Panc1 (cell line): ENCODE data around the gene SLC2A6.

ENCODE experiments used
- CTCF ChIP-seq: fragments of 450-650 bp; IDR thresholded peaks from 2 replicates; pipeline ENCODE4 v1.5.1; 2017; ENCODE audit warnings: mild to moderate bottlenecking
- POLR2AphosphoS5 ChIP-seq: IDR thresholded peaks from 2 replicates; pipeline ENCODE4 v1.6.1; 2012; ENCODE audit warnings: mild to moderate bottlenecking, low read depth, low read length, moderate library complexity
- REST ChIP-seq, 2 experiments: IDR thresholded peaks; 2 replicates each; pipeline ENCODE4 v1.6.1; 2011 to 2012; ENCODE audit warnings: low read depth in 2 of 2, control low read depth in 1 of 2, low read length in 1 of 2, mild to moderate bottlenecking in 1 of 2, moderate library complexity in 1 of 2; ENCODE audit not compliant: insufficient read depth in 1 of 2
- TCF7L2 ChIP-seq: IDR thresholded peaks from 2 replicates; pipeline ENCODE4 v1.6.1; 2011; ENCODE audit warnings: mild to moderate bottlenecking, low read depth, low read length, inconsistent platforms

GRCh38 chr9:133465984-133466383 lies 12.9 kb downstream of the SLC2A6 start:
- TF ChIP-seq REST (IDR thresholded peaks at IDR 0.05; ENCODE audit: insufficient read depth in 1 of 2, low read depth in 2 of 2, low read length in 1 of 2) (no peak), CTCF (no peak), POLR2AphosphoS5 (no peak), TCF7L2 (no peak)
